Activated naive CD4-positive, alpha-beta T cell treated with anti-CD3 and anti-CD28 coated beads, Interleukin-2, amount 50 U/mL, for 24 hours (primary cell): ENCODE data around the gene RAP1GAP2.
"Not testable (repeated sequence)": the region's sequence is repeated elsewhere in the genome, so short reads cannot be mapped to it uniquely, and the experiment has no call there.

Experiments used
- H3K27ac Mint-ChIP-seq: one replicate; pipeline ENCODE4 v1.8.0; 2021; ENCODE audit warnings: mild to moderate bottlenecking, mixed read lengths
- H3K27me3 Mint-ChIP-seq: one replicate; pipeline ENCODE4 v1.8.0; 2021; ENCODE audit warnings: mixed read lengths
- H3K36me3 Mint-ChIP-seq: one replicate; pipeline ENCODE4 v1.8.0; 2021; ENCODE audit warnings: mixed read lengths
- H3K4me1 Mint-ChIP-seq: one replicate; pipeline ENCODE4 v1.8.0; 2021; ENCODE audit warnings: mixed read lengths
- H3K4me3 Mint-ChIP-seq: one replicate; pipeline ENCODE4 v1.8.0; 2021; ENCODE audit warnings: mild to moderate bottlenecking, mixed read lengths
- H3K9me3 Mint-ChIP-seq: one replicate; pipeline ENCODE4 v1.8.0; 2021; ENCODE audit warnings: mixed read lengths

RAP1GAP2 gene

GRCh38 chr17:2978116-2978515, 181.9 kb downstream of the RAP1GAP2 start:
- Mint-ChIP-seq H3K4me1 (no peaks in the 10 kb centered on the region), H3K4me3 (no peak overlapping the region), H3K9me3 (no peaks in the 10 kb centered on the region), H3K27ac (no peak overlapping the region), H3K27me3 (no peaks in the 10 kb centered on the region), H3K36me3 (peaks cover 2% of the 10 kb centered on the region)

- peaks cover 2% of the 10 kb centered on the region for H3K36me3 Mint-ChIP-seq
- H3K4me1 Mint-ChIP-seq: no peaks in the 10 kb centered on the region
- H3K27ac Mint-ChIP-seq: no peak overlapping the region
- H3K4me3 Mint-ChIP-seq: no peak overlapping the region
- H3K27me3 Mint-ChIP-seq: no peaks in the 10 kb centered on the region
- H3K9me3 Mint-ChIP-seq: no peaks in the 10 kb centered on the region
Measured at GRCh38 chr17:2978991-2979390, 182.8 kb downstream of the RAP1GAP2 start.

- no peaks in the 10 kb centered on the region for H3K9me3 Mint-ChIP-seq
- H3K27ac Mint-ChIP-seq: no peak overlapping the region
- H3K4me1 Mint-ChIP-seq: no peaks in the 10 kb centered on the region
- H3K27me3 Mint-ChIP-seq: no peaks in the 10 kb centered on the region
- H3K4me3 Mint-ChIP-seq: no peak overlapping the region
- H3K36me3 Mint-ChIP-seq: peaks cover 2% of the 10 kb centered on the region
Measured at GRCh38 chr17:2980211-2980903, 184.1 kb downstream of the RAP1GAP2 start.

GRCh38 chr17:2980904-2981246, 184.6 kb downstream of the RAP1GAP2 start:
- H3K36me3 Mint-ChIP-seq: peaks cover 3% of the 10 kb centered on the region
- H3K27ac Mint-ChIP-seq: no peak overlapping the region
- H3K4me1 Mint-ChIP-seq: no peaks in the 10 kb centered on the region
- H3K4me3 Mint-ChIP-seq: no peak overlapping the region
- no peaks in the 10 kb centered on the region for H3K9me3 Mint-ChIP-seq
- H3K27me3 Mint-ChIP-seq: no peaks in the 10 kb centered on the region

- peaks cover 3% of the 10 kb centered on the region for H3K36me3 Mint-ChIP-seq
- H3K27ac Mint-ChIP-seq: no peak overlapping the region
- H3K4me3 Mint-ChIP-seq: no peak overlapping the region
- H3K9me3 Mint-ChIP-seq: no peaks in the 10 kb centered on the region
- no peaks in the 10 kb centered on the region for H3K27me3 Mint-ChIP-seq
- no peaks in the 10 kb centered on the region for H3K4me1 Mint-ChIP-seq
Measured at GRCh38 chr17:2981325-2981724, 185.1 kb downstream of the RAP1GAP2 start.

GRCh38 chr17:2982854-2983253, 186.6 kb downstream of the RAP1GAP2 start:
- H3K27ac Mint-ChIP-seq: no peak overlapping the region
- no peak overlapping the region for H3K4me3 Mint-ChIP-seq
- H3K36me3 Mint-ChIP-seq: peaks cover 5% of the 10 kb centered on the region
- no peaks in the 10 kb centered on the region for H3K27me3 Mint-ChIP-seq
- H3K9me3 Mint-ChIP-seq: no peaks in the 10 kb centered on the region
- no peaks in the 10 kb centered on the region for H3K4me1 Mint-ChIP-seq

- peaks cover 5% of the 10 kb centered on the region for H3K36me3 Mint-ChIP-seq
- H3K27ac Mint-ChIP-seq: no peak overlapping the region
- H3K4me3 Mint-ChIP-seq: no peak overlapping the region
- no peaks in the 10 kb centered on the region for H3K9me3 Mint-ChIP-seq
- no peaks in the 10 kb centered on the region for H3K4me1 Mint-ChIP-seq
- no peaks in the 10 kb centered on the region for H3K27me3 Mint-ChIP-seq
Measured at GRCh38 chr17:2983255-2983654, 187.0 kb downstream of the RAP1GAP2 start.

GRCh38 chr17:2985318-2985717, 189.1 kb downstream of the RAP1GAP2 start:
- Mint-ChIP-seq H3K9me3 (no peaks in the 10 kb centered on the region), H3K27me3 (no peaks in the 10 kb centered on the region), H3K27ac (no peak overlapping the region), H3K36me3 (peaks cover 7% of the 10 kb centered on the region), H3K4me3 (no peak overlapping the region), H3K4me1 (no peaks in the 10 kb centered on the region)

GRCh38 chr17:2986925-2987324, 190.7 kb downstream of the RAP1GAP2 start:
- no peaks in the 10 kb centered on the region for H3K4me1 Mint-ChIP-seq
- H3K27me3 Mint-ChIP-seq: no peaks in the 10 kb centered on the region
- no peak overlapping the region for H3K4me3 Mint-ChIP-seq
- H3K9me3 Mint-ChIP-seq: no peaks in the 10 kb centered on the region
- H3K36me3 Mint-ChIP-seq: peaks cover 5% of the 10 kb centered on the region
- H3K27ac Mint-ChIP-seq: no peak overlapping the region

GRCh38 chr17:2989396-2989795, 193.2 kb downstream of the RAP1GAP2 start:
- H3K36me3 Mint-ChIP-seq, H3K4me1 Mint-ChIP-seq, H3K27ac Mint-ChIP-seq, H3K27me3 Mint-ChIP-seq, H3K4me3 Mint-ChIP-seq, H3K9me3 Mint-ChIP-seq: not testable (repeated sequence)

GRCh38 chr17:2989855-2990254, 193.6 kb downstream of the RAP1GAP2 start:
- H3K27ac Mint-ChIP-seq: no peak overlapping the region
- peaks cover 7% of the 10 kb centered on the region for H3K36me3 Mint-ChIP-seq
- no peaks in the 10 kb centered on the region for H3K27me3 Mint-ChIP-seq
- no peaks in the 10 kb centered on the region for H3K9me3 Mint-ChIP-seq
- H3K4me1 Mint-ChIP-seq: no peaks in the 10 kb centered on the region
- no peak overlapping the region for H3K4me3 Mint-ChIP-seq

GRCh38 chr17:2990396-2990795, 194.2 kb downstream of the RAP1GAP2 start:
- Mint-ChIP-seq H3K27ac (no peak overlapping the region), H3K36me3 (peaks cover 7% of the 10 kb centered on the region), H3K4me3 (no peak overlapping the region), H3K4me1 (no peaks in the 10 kb centered on the region), H3K27me3 (no peaks in the 10 kb centered on the region), H3K9me3 (no peaks in the 10 kb centered on the region)

GRCh38 chr17:2991396-2992180, 195.3 kb downstream of the RAP1GAP2 start:
- not testable (repeated sequence) for H3K9me3 Mint-ChIP-seq, H3K4me3 Mint-ChIP-seq, H3K27ac Mint-ChIP-seq, H3K36me3 Mint-ChIP-seq, H3K4me1 Mint-ChIP-seq, H3K27me3 Mint-ChIP-seq

- H3K4me3 Mint-ChIP-seq: no peak overlapping the region
- peaks cover 9% of the 10 kb centered on the region for H3K36me3 Mint-ChIP-seq
- no peaks in the 10 kb centered on the region for H3K4me1 Mint-ChIP-seq
- no peaks in the 10 kb centered on the region for H3K27me3 Mint-ChIP-seq
- H3K27ac Mint-ChIP-seq: no peak overlapping the region
- H3K9me3 Mint-ChIP-seq: no peaks in the 10 kb centered on the region
Measured at GRCh38 chr17:2994441-2994840, 198.2 kb downstream of the RAP1GAP2 start.

- no peak overlapping the region for H3K27ac Mint-ChIP-seq
- H3K4me3 Mint-ChIP-seq: no peak overlapping the region
- no peaks in the 10 kb centered on the region for H3K4me1 Mint-ChIP-seq
Measured at GRCh38 chr17:2995377-2995776, 199.1 kb downstream of the RAP1GAP2 start.

GRCh38 chr17:2995886-2996809, 199.9 kb downstream of the RAP1GAP2 start:
- no peaks in the 10 kb centered on the region for H3K27me3 Mint-ChIP-seq
- no peak overlapping the region for H3K4me3 Mint-ChIP-seq
- peaks cover 7% of the 10 kb centered on the region for H3K36me3 Mint-ChIP-seq
- no peaks in the 10 kb centered on the region for H3K9me3 Mint-ChIP-seq
- no peaks in the 10 kb centered on the region for H3K4me1 Mint-ChIP-seq
- no peak overlapping the region for H3K27ac Mint-ChIP-seq

More at GRCh38 chr17:2995377-2995776, 199.1 kb downstream of the RAP1GAP2 start:
- Mint-ChIP-seq H3K36me3 (peaks cover 7% of the 10 kb centered on the region), H3K27me3 (no peaks in the 10 kb centered on the region), H3K9me3 (no peaks in the 10 kb centered on the region)
